ENCODE measurements around the gene VSIR.

- TF ChIP-seq CTCF (IDR thresholded peaks at IDR 0.05) (no peak), POLR2A (IDR thresholded peaks at IDR 0.05) (no peak)
These were observed 45.3 kb downstream of the VSIR start for GRCh38 chr10:71727738-71728737.
